Erythroblast (primary cell): ENCODE measurements around the gene RIC8A.

ENCODE experiments used
- DNase-seq, 2 experiments: peaks; one replicate each; lab custom pipeline; 2025; lab: John Stamatoyannopoulos, UW
- GATA1 ChIP-seq: IDR thresholded peaks from 2 replicates; pipeline ENCODE4 v1.6.1; 2011; ENCODE audit warnings: low read depth, mild to moderate bottlenecking, control low read depth, low read length, moderate library complexity
- POLR2A ChIP-seq: IDR thresholded peaks from 2 replicates; pipeline ENCODE4 v1.6.1; 2011; ENCODE audit warnings: mild to moderate bottlenecking, low read length

RIC8A gene

DNA sequence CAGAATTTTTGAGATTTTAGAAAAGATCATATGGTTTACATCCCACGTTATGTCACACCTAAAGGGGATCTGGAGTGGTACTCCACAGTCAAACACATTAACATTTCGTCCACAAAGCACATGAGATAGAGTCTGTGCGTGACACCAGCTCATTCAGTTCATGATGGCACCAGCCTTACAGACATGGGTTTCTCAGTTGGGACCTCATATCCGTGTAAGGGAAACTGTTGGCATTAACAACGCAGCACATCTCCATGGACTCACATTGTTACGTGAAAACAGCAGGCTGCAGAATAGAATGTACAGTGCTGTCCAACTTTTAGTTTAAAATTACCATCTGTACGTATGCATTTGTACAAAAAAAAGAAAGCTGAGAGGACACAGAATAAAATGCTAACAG, 14.0 kb downstream of the RIC8A start:
- no peak for TF ChIP-seq POLR2A
- no peak for TF ChIP-seq GATA1
- no peak for DNase-seq

GRCh38 chr11:221998-222789, 14.7 kb downstream of the RIC8A start:
- DNase-seq, result no peak
- TF ChIP-seq GATA1, result no peak
- TF ChIP-seq POLR2A, result no peak

DNA sequence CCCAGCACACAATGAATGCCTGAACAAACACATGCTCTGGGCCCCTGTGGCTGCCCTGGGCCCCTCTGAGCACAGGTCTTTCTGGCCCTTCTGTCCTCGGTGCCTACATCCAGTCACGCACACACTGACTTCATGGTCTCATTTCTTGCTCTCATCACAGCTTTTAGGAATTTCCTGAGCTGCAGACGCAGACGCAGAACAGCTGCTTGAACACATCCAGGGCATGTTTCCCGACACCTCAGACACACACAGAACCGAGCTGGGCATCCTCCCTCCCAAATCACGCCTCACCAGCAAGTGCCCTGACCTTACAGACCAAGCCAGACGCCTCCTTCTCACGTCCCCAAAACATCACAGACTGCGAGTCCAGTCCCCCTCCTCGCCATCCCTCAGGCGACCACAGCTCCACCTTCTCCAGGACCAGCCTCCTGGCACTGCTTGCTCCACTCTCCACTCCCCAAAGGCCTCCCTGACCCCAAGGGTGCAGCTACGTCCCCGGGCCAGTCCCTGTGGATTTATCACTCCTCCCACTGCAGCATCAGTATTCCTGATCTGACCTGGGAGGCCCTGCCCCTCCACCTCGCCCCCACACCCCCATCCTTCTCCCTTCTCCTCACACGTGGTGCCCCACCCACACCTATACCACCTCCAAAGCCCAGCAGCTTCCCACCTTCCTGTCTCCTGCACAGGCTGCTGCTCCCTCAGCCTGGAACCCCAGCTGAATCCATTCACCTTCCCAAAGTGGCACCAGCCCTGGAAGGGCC, 15.7 kb downstream of the RIC8A start:
- no peak for DNase-seq
- TF ChIP-seq GATA1 (no peak), POLR2A (no peak)

GRCh38 chr11:223884-224283, 16.4 kb downstream of the RIC8A start:
- DNase-seq, result no peak
- no peak for TF ChIP-seq GATA1
- no peak for TF ChIP-seq POLR2A

DNA sequence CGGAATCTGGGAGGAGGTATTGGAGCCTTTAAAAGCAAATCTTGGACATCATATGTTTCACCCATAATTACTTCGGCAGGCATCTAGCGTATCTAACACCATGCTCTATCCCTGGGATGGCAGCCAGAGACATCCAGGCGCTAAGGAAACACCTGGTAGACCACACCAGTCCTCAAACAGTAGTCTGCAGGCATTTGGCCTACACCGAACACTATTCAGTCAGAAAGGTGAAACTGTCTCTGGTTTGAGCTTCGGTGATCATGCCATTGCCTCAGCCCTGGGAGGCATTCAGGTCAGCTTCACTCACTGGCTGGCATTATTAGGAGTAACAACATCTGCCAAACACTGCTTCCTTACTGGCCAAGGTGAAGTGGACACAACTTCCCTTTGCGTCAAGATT, 16.9 kb downstream of the RIC8A start:
- DNase-seq, result no peak
- no peak for TF ChIP-seq GATA1
- TF ChIP-seq POLR2A, result no peak

DNA sequence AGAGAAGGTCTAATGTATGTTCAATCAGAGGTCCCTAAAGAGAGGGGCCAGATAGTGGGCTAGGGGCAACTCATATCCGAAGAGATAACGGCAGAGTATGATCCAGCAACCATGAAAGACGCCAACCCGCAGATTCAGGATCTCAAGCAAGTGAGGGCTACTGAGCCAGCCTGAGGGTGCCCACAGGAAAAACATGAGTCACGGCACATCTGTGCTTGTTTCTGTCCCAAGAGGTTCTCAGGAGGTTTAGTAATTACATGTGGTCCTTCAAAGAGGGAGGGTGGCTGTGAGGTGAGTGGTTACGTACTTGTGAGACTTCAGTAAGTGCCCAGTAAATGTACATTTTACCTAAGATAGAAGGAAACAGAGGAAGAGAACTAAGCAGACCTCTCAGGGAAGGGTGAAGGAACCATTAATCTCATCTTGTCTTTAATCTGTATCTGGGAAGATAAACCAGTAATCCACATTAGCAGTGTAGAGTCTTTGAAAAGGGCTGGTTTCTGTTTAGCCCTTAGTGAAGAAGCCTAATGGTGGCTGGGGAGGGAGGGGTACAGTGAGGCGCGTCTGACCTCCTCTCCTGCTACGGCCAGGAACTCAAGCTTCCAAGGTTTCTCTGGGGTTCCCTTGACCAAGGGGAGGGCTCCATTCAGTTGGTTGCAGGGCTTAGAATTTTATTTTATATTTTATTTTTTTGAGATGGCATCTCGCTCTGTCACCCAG, 18.4 kb downstream of the RIC8A start:
- no peak for DNase-seq
- TF ChIP-seq POLR2A (no peak), GATA1 (no peak)

DNA sequence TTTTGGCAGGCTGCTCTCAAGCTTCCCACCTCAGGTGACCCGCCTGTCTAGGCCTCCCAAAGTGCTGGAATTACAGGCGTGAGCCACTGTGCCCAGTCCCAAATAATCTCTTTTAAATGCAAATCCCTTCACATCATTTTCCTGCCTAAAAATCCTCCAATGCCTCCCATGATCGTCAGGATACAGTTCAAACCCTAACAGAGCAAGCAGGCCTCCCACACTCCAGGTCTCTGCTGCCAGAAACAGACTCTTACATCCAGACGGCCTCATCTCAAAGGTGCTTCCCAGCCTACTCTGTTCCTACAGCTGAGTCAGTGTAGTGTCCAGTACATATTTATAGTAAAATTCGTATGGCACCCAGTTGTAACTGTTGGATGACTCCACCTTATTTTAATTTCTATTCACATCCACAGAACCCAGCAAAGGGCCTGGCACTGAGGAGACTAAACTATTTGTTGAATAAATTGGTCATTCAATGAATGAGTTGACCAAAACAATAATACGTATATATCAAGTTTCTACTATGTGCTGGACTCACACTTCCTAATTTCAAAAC, 20.4 kb downstream of the RIC8A start:
- DNase-seq, result no peak
- TF ChIP-seq POLR2A (no peak), GATA1 (no peak)

GRCh38 chr11:230431-230830, 22.9 kb downstream of the RIC8A start:
- no peak for TF ChIP-seq POLR2A
- no peak for TF ChIP-seq GATA1
- no peak for DNase-seq

GRCh38 chr11:232783-233565, 25.5 kb downstream of the RIC8A start:
- DNase-seq, result no peak
- TF ChIP-seq GATA1, result no peak
- TF ChIP-seq POLR2A, result no peak

DNA sequence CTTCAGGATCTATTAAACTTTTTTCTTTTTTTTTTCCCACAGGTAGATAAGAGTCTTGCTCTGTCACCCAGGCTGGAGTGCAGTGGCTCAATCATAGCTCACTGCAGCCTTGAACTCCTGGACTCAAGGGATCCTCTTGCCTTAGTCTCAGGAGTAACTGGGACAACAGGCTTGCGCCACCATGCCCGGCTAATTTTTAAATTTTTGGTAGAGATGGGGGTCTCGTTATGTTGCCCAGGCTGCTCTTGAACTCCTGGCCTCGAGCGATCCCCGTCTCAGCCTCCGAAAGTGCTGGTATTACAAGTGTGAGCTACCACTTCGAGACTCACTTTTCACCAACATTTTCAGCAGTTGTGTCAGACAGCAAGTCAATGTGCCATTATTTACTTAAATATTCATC, 27.7 kb downstream of the RIC8A start:
- no peak for DNase-seq

DNA sequence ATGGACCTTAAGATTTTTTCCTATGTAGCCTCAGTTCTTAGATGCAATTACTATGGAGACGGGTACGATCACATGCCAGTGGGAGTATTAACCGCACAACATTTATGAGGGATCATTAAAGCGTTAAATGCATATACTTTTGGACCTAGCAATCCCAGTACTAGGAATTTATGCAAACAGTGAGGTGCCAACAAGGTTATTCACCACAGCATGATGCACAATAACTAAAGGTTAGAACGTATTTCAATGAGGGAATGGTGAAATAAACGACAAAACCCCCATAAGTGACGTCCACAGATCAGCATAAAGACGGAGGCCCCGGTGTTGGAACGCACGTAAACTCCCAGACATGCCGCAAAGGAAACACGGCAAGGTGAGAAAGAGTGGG, 28.1 kb downstream of the RIC8A start:
- TF ChIP-seq POLR2A (no peak), GATA1 (no peak)
- DNase-seq, result peak in 1 of 2 experiments; percentile 55

More for the DNA sequence above, 27.7 kb downstream of the RIC8A start:
- TF ChIP-seq POLR2A (no peak), GATA1 (no peak)

GRCh38 chr11:235997-236773, 28.7 kb downstream of the RIC8A start, which contains the start of gene SIRT3:
TSS of gene SIRT3 (minus strand) at chr11:236342. CDS start at chr11:236328, 14 bp downstream.
- peak; percentile 90 to 94 for DNase-seq
- TF ChIP-seq GATA1 (no peak), POLR2A (peak; percentile 75)
